Urothelium cell line (cell line): ENCODE measurements around the gene AREL1.

Experiments
- DNase-seq: peaks from one replicate; pipeline ENCODE4 v3.0.0; 2011; ENCODE audit warnings: low spot score, mixed read lengths
- FAIRE-seq: peaks from 2 replicates; lab custom pipeline; 2011; peaks lifted over from hg19 to GRCh38; lab: Jason Lieb, UNC

The AREL1 gene

DNA sequence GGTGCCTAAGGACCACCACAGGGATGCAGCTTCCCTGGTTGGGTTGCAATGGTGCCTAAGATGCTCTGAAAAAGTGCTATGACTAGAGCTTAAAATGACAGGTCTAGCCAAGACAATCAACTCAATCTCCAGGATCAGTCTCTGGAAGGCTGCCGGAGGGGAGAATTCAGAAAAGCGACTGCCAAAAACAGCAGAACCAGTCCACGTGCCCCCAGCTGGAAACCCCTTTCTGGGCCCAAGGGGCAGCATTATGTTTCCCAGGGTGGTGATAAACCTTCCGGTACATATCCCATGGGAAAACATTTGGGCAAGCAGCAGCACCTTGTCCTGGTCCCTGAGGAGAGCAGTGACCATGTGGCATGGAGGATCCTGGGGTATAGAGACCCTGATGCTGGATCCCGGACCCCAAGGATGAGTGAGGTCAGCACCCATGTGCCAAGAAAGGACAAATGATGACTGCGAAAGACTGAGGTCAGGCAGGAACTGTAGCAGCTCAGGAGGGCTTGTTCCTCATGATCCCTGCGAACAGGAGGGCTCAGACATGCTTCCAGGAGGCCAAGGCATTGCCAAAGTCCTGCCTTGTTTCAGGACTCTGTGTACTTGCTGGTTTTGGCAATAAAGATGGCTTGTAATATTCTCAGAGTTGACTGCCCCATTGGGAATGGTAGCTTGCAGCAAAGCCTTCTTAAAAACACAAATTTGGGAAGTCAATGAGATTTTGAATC lies 51.0 kb downstream of the AREL1 start:
- DNase-seq, result no peak

GRCh38 chr14:74660863-74661262 lies 52.0 kb downstream of the AREL1 start:
- DNase-seq, result no peak
- no peak for FAIRE-seq

More for the DNA sequence above, 51.0 kb downstream of the AREL1 start:
- FAIRE-seq, result no peak

DNA sequence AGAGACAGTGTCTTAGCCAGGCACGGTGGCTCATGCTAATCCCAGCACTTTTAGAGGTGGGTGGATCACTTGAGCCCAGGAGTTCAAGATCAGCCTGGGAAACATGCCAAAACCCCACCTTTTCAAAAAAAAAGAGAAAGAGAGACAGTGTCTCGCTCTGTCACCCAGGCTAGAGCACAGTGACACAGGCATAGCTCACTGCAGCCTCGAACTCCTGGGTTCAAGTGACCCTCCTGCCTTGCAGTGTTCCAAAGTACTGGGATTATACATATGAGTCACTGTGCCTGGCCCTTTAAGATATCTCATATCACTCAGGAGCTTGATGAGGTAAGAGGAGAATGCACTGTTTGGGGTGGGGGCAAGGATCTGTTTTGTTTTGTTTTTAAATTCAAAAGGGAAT lies 52.7 kb downstream of the AREL1 start:
- DNase-seq, result no peak
- no peak for FAIRE-seq

GRCh38 chr14:74658535-74659131 lies 54.2 kb downstream of the AREL1 start:
- DNase-seq (no peak), FAIRE-seq (no peak)

- no peak for DNase-seq
- no peak for FAIRE-seq
Measured at GRCh38 chr14:74656964-74657363, 55.9 kb downstream of the AREL1 start.

GRCh38 chr14:74655599-74656395 lies 57.1 kb downstream of the AREL1 start:
- DNase-seq (no peak), FAIRE-seq (no peak)

GRCh38 chr14:74654931-74655330 lies 57.9 kb downstream of the AREL1 start:
- no peak for DNase-seq
- FAIRE-seq, result no peak

- FAIRE-seq, result no peak
- DNase-seq, result no peak
Measured at GRCh38 chr14:74653386-74654138, 59.3 kb downstream of the AREL1 start.

DNA sequence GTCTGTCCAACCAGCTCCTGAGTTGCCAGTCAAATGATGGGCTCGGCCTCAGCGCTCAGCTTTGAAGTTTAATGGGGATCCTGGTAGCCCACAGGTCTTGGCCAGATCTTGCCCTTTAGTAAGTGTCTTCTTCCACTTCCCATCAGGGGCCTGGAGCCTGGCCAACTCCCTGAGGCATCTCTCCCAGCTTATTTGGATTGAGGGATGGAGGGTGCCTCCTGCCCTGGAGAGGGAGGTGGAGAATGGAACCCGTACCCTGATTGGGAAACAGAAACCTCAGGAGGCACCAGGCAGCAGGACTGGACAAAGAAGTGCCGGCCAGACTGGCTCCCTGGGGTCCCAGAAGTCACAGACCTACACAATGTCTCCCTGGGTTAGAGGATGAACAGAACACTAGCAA lies 60.3 kb downstream of the AREL1 start:
- DNase-seq (no peak), FAIRE-seq (no peak)

DNA sequence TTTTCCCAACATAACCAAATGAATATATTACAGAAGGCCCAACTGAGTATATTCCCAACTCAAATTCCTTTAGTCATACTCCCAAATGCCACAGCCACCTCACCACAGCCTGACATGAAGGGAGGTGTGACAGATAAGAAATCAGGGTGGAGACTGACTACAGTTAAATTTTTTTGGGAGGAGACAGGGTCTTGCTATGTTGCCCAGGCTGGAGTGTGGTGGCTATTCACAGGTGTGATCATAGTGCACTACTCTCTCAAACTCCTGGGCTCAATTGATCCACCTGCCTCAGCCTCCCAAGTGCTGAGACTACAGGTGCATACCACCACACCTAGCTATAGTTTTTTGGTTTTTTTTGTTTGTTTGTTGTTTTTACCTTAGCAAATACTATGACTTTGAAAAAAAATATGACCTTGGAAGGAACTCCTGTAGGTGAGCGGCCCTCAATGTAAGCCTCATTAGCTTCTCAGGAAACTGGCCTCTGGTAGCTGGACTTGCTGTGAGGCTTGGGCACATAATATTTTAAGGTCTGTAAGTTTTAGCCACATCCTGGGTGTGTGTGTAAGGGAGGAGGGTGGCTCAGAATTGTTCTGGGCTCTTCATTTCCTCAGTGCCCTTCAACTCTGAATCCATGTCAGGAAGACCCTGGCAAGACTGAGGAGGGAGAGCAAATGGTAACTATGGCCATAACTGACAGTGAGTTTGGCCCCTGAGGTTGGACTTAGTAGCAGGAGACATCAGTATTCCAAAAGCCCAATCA lies 61.8 kb downstream of the AREL1 start:
- DNase-seq (no peak), FAIRE-seq (no peak)

DNA sequence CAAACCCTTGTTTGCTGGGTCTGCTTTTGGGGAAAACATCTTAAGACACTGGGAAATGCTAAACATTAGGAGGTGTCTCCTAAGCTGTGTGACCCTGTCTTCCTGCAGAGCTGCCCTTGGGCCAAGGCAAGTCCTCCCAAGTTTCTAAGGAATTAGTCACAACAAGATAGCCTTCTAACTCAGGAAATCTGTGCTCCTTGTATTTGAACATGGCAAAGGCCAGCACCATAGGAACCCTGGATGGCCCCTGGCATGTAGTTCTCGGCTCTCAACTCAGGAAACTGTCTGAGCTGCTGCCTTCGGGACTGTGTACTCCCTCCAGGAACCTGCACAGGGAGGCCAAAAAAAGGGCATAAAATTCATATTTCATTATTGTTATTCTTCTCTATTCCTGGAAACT lies 63.2 kb downstream of the AREL1 start:
- DNase-seq (no peak), FAIRE-seq (no peak)

DNA sequence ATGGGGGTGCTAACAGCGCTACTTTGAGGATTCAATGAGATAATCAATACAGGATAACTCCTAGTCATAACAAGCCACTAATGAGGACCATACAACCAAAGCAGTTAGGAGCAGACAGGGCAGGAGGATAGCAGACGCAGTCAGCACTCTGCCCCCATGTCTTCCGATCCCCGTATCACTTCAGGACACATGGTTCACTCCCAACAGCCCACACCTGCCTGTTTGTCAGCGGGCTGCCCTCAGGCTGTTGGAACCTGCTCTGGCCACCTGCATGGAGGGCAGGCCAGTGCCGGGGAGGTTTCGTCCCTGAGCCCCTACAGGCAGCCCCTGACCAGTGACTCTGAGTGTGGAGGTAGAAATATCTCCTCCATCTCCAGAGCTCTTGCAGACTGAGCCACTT lies 63.7 kb downstream of the AREL1 start:
- no peak for FAIRE-seq

GRCh38 chr14:74648601-74649000 lies 64.3 kb downstream of the AREL1 start:
- DNase-seq, result no peak
- FAIRE-seq, result no peak

More for the DNA sequence above, 63.7 kb downstream of the AREL1 start:
- DNase-seq, result no peak

GRCh38 chr14:74647678-74648461 lies 65.0 kb downstream of the AREL1 start:
- DNase-seq (no peak), FAIRE-seq (peak; percentile 27)

- no peak for DNase-seq
- FAIRE-seq, result no peak
Measured at GRCh38 chr14:74647061-74647677, 65.7 kb downstream of the AREL1 start.

- DNase-seq (no peak), FAIRE-seq (no peak)
Measured at GRCh38 chr14:74645756-74646470, 67.0 kb downstream of the AREL1 start.

DNA sequence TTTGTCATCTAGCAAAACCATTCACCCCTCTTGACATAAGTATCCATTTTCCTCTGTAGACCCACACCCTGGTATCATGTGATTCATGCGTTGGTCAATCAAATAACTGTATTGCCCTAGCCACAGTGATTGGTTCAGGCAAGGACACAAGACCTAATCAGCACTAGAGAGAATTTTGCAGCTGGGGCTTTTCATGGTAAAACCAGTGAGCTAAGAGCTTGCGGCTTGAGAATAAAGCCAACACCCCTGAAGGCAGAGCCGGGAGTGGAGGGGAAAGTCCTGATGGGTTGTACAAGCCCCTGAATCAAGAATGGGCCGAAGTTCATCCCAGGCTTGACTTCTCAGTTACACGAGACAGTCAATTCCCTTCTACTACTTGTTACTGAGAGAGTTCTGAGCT lies 67.6 kb downstream of the AREL1 start:
- FAIRE-seq (no peak), DNase-seq (no peak)

GRCh38 chr14:74641601-74642391 lies 71.1 kb downstream of the AREL1 start:
- FAIRE-seq (no peak), DNase-seq (no peak)
